Testis (tissue), 3 donors: ENCODE data around the gene NFKB1. TPM values are rescaled to one million over a fixed set of nuclear protein-coding genes. Genes with fewer than 3 reads are reported as not detected.

Source experiments
- DNase-seq: peaks from one replicate; pipeline ENCODE4 v3.0.0-alpha.2; 2019
- H3K27ac ChIP-seq, 2 donors: fragments of 200-600 bp; sonication (generic); one replicate each; pipeline ENCODE4 v1.5.1; 2019
- H3K27me3 ChIP-seq: fragments of 200-600 bp; sonication (generic); one replicate; pipeline ENCODE4 v1.5.1; 2019
- H3K36me3 ChIP-seq: fragments of 200-600 bp; sonication (generic); one replicate; pipeline ENCODE4 v1.5.1; 2017; ENCODE audit warnings: low read depth; ENCODE audit errors: missing control alignments
- H3K4me1 ChIP-seq: fragments of 200-600 bp; sonication (generic); one replicate; pipeline ENCODE4 v1.5.1; 2019
- H3K4me3 ChIP-seq, 2 donors: fragments of 200-600 bp; sonication (generic); one replicate each; pipeline ENCODE4 v1.5.1; 2017 to 2019
- H3K9me3 ChIP-seq: fragments of 200-600 bp; sonication (generic); one replicate; pipeline ENCODE4 v1.5.1; 2017
- POLR2A ChIP-seq: fragments of 450-650 bp; IDR thresholded peaks from one replicate; pipeline ENCODE4 v1.6.1; 2017; ENCODE audit warnings: antibody characterized with exemption, mild to moderate bottlenecking, moderate library complexity
- WGBS, 2 donors: methylation state at CpG; one replicate each; pipeline ENCODE4 v1.1.5; 2018; 5-methylcytosine and 5-hydroxymethylcytosine counted together
- intact Hi-C: fragments of 100-400 bp; cut with DNase I; formaldehyde crosslinking; loops from one replicate; pipeline ENCODE4 v1.15.1; 2023; ENCODE audit warnings: low total_unique reads
- polyA plus RNA-seq: library from polyadenylated mRNA; stranded (reverse); fragments of 350-450 nt; fragmentation: Illumina TruSeq; extraction: RNeasy Lipid Tissue Mini Kit (QIAGEN cat#74804); gene quantifications from one replicate; pipeline ENCODE4 v1.2.3, GENCODE V29; 2014; ENCODE audit warnings: low read depth, low replicate concordance; ENCODE audit not compliant: insufficient read depth
- total RNA-seq, 2 donors: library from RNA; depleted of rRNA; stranded (reverse); fragments of >200 nt; gene quantifications; one replicate each; pipeline ENCODE4 v1.2.3, GENCODE V29; 2016
- TF ChIP-seq, protein P1 (sequence below), 3 experiments: fragments of 450-650 bp in 2 of 3; fragments of 200-600 bp in 1 of 3; sonication (generic) in 1 of 3; IDR thresholded peaks; one replicate each; pipeline ENCODE4 v1.5.1; 2016 to 2019; ENCODE audit warnings: antibody characterized with exemption in 3 of 3, mild to moderate bottlenecking in 2 of 3, moderate library complexity in 1 of 3

NFKB1 gene
- total and polyA plus RNA-seq, 3 donors from 2014 or later = 22.2 to 27.4 (median 24.6) TPM

DNA sequence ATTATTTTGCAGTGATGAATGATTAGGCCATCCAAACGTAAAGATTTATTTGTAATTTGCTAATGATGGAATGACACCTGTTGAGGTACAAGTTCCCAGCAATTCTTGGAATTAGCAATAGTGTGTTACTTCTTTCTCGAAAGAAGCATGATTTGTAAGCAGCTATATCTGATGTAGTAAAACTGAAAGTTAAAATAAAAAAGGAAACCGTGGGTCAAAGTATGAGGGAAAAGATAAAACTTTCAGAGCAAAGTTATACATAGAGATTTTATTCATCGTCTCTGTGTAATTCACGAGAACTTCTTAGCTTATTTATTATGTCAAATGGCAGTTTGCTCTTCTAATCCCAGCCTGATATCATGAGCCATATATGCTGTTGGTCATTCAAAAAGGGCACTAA lies 59.0 kb downstream of the NFKB1 start:
- DNase-seq = no peak
- Histone ChIP-seq H3K4me1 (peaks cover 5% of the 10 kb centered on the region), H3K27me3 (no peaks in the 10 kb centered on the region), H3K4me3 (no peak overlapping the region), H3K27ac (no peak overlapping the region), H3K36me3 (no peaks in the 10 kb centered on the region), H3K9me3 (no peaks in the 10 kb centered on the region)
- intact Hi-C loops = no loop called here
- no peak for TF ChIP-seq POLR2A
- TF ChIP-seq, protein P1, sequence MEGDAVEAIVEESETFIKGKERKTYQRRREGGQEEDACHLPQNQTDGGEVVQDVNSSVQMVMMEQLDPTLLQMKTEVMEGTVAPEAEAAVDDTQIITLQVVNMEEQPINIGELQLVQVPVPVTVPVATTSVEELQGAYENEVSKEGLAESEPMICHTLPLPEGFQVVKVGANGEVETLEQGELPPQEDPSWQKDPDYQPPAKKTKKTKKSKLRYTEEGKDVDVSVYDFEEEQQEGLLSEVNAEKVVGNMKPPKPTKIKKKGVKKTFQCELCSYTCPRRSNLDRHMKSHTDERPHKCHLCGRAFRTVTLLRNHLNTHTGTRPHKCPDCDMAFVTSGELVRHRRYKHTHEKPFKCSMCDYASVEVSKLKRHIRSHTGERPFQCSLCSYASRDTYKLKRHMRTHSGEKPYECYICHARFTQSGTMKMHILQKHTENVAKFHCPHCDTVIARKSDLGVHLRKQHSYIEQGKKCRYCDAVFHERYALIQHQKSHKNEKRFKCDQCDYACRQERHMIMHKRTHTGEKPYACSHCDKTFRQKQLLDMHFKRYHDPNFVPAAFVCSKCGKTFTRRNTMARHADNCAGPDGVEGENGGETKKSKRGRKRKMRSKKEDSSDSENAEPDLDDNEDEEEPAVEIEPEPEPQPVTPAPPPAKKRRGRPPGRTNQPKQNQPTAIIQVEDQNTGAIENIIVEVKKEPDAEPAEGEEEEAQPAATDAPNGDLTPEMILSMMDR (IDR thresholded peaks at IDR 0.05) = no peak
- WGBS, 2 donors = 37 to 51% methylated on average over 5 of the region's 5 CpGs

DNA sequence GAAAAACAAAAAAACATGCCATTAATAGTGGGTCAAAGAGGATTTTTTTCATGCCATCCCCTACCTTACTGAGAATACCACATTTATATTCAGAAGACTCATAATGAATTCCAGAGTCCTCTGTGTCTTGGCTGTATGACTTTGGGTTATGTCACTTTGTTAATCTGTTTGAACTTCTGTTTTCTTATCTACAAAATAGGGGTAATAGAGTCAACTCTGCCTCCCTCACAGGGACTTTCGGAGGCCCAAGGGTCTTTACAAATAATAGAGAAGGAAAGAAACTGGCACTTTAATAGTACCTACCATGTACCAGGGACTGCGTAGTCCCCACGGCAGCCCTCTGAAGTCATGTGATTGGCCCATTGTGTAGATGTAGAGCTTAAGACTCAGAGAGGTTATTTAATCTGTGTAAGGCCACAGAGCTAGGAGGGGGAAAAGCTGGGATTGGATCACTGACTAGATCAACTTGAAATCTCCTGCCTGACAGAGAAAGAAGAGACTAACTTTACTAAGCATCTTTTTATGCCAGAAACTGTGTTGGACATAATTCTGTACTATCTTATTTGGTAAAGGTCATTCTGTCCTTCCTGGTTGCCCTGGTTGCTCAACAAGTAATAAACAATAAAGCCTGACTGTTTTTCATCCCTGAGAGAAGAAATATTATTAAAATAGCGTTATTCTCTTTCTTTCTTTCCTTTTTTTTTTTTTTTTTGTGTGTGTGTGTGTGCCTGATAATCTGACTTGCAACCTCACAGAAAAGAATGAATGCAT lies 59.6 kb downstream of the NFKB1 start:
- intact Hi-C loops = no loop called here
- H3K9me3 ChIP-seq = no peaks in the 10 kb centered on the region
- DNase-seq = no peak
- no peaks in the 10 kb centered on the region for H3K36me3 ChIP-seq
- H3K27me3 ChIP-seq = no peaks in the 10 kb centered on the region
- no peak overlapping the region for H3K27ac ChIP-seq
- 67% methylated on average over 4 of the region's 4 CpGs for WGBS, 2 donors
- H3K4me1 ChIP-seq = peaks cover 5% of the 10 kb centered on the region
- H3K4me3 ChIP-seq = no peak overlapping the region
- no peak for TF ChIP-seq POLR2A
- TF ChIP-seq, protein P1 (IDR thresholded peaks at IDR 0.05) = no peak

DNA sequence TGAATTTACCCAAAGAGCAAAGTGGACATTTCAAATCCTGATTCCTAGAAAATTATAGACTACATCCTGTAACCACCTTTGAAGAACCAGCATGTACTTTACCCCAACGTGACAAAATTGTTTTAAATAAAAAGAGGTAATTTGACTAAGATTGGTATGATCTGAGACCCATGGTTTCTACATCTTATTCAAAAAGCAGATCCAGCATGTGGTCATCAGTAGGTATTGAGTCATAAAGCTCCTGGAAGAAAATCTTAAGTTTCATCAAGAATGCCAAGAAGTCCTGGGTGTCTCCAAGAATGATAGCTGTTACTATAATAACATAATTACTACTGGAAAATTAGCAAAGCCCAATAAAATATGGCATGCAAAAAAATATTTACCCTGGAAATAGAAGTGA lies 61.8 kb downstream of the NFKB1 start:
- Histone ChIP-seq H3K27me3 (no peaks in the 10 kb centered on the region), H3K27ac (no peak overlapping the region), H3K36me3 (no peaks in the 10 kb centered on the region), H3K4me1 (peaks cover 5% of the 10 kb centered on the region), H3K4me3 (no peak overlapping the region), H3K9me3 (no peaks in the 10 kb centered on the region)
- no peak for DNase-seq
- TF ChIP-seq, protein P1 (IDR thresholded peaks at IDR 0.05) = no peak
- no peak for TF ChIP-seq POLR2A
- 76 to 93% methylated on average over 1 of the region's 1 CpG for WGBS, 2 donors
- intact Hi-C loops = no loop called here

DNA sequence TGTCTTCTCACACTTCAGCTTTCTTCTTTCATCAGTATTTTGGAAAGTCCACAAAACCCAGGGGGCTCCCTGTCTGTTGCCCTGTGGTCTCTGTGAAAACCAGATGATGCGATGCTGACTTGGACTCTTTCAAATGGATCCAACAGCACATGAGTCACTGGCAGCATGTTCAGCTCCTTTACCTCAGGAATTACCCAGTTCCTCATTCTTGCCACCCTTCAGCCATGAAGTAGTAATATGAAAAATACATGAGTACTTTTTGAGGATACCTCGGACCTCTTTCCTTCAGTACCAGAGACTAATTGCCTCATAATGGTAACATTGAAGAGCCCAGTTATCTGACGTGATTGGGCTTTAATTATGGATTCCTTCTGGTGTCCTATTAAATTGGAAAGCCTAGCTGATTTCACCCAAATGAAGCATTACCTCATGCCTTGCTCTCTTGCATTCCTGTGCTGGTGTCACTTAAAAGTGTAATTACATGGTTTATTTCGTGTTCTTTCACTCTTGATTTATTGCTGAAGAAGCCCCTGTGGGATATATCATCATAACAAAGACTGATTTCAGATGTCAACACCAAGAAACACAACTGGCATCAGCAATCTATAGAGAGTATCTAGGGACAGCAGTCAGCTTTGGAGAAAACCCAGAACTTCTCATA lies 63.4 kb downstream of the NFKB1 start:
- WGBS, 2 donors = 73 to 83% methylated on average over 4 of the region's 4 CpGs
- no peak for TF ChIP-seq POLR2A
- TF ChIP-seq, protein P1 (IDR thresholded peaks at IDR 0.05) = no peak
- H3K4me1 ChIP-seq = peaks cover 5% of the 10 kb centered on the region
- no peaks in the 10 kb centered on the region for H3K9me3 ChIP-seq
- no peaks in the 10 kb centered on the region for H3K36me3 ChIP-seq
- no peak overlapping the region for H3K4me3 ChIP-seq
- no peaks in the 10 kb centered on the region for H3K27me3 ChIP-seq
- no peak overlapping the region for H3K27ac ChIP-seq
- intact Hi-C loops = no loop called here
- DNase-seq = no peak
